ENCODE results near the gene TMLHE. TPM values are rescaled to one million over a fixed set of nuclear protein-coding genes. Genes with fewer than 3 reads are reported as not detected.

The TMLHE gene
- polyA plus RNA-seq, 3 donors: 14.3 to 28.3 (median 28.2) TPM

DNA sequence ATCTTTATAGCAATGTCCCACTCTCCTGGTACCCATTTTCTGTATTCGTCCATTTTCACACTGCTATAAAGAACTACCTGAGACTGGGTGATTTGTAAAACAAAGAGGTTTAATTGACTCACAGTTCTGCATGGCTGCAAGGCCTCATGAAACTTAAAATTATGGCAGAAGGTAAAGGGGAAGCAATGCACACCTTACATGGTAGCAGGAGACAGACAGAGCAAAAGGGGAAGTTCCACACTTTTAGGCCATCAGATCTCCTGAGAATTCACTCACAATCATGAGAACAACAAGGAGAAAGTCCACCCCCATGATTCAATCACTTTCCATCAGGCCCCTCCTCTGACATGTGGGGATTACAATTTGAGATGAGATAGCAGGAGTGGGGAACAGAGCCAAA lies 49.7 kb downstream of the TMLHE start:
- intact Hi-C loops (cut with micrococcal nuclease): no loop called here

DNA sequence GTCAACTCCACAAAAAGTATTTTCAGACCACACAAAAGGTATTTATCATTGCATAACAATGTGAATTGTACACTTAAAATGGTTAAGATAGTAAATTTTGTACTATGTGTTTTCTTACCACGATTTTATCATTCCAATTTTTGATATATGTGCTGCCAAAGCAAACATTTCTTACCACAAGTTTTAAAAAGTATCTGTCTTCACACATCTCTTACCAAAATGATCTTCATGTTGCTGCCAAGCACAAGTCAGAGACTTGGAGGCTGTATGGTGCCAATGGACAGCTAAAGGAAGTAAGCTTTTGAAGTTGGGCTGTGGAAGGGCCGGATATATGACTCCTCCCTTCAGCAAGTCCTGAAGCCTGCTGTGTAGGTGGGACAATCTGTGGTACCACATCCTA lies 67.9 kb downstream of the TMLHE start:
- WGBS (ENCODE audit: insufficient coverage): no CpG with 5 or more reads among the region's 2 CpGs
- peaks cover 2 to 18% of the 10 kb centered on the region in 2 donors for H3K9me3 ChIP-seq (replicated peaks in 1 of 2; ENCODE audit: control insufficient read depth in 1 of 2, insufficient read depth in 1 of 2, low read length in 2 of 2)
- TF ChIP-seq, protein P1, sequence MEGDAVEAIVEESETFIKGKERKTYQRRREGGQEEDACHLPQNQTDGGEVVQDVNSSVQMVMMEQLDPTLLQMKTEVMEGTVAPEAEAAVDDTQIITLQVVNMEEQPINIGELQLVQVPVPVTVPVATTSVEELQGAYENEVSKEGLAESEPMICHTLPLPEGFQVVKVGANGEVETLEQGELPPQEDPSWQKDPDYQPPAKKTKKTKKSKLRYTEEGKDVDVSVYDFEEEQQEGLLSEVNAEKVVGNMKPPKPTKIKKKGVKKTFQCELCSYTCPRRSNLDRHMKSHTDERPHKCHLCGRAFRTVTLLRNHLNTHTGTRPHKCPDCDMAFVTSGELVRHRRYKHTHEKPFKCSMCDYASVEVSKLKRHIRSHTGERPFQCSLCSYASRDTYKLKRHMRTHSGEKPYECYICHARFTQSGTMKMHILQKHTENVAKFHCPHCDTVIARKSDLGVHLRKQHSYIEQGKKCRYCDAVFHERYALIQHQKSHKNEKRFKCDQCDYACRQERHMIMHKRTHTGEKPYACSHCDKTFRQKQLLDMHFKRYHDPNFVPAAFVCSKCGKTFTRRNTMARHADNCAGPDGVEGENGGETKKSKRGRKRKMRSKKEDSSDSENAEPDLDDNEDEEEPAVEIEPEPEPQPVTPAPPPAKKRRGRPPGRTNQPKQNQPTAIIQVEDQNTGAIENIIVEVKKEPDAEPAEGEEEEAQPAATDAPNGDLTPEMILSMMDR (IDR thresholded peaks at IDR 0.05): no peak
- DNase-seq: no peak
- no peak overlapping the region for H3K27ac Mint-ChIP-seq
- intact Hi-C loops (cut with micrococcal nuclease): no loop called here
- H3K36me3 ChIP-seq (replicated peaks in 1 of 2; ENCODE audit: control insufficient read depth in 1 of 2, insufficient read depth in 2 of 2, low read length in 2 of 2): peaks cover 18 to 37% of the 10 kb centered on the region in 2 donors
- no peaks in the 10 kb centered on the region for H3K4me1 Mint-ChIP-seq
- H3K4me2 ChIP-seq (replicated peaks; ENCODE audit: extremely low read depth, low read length, poor library complexity, severe bottlenecking): no peak overlapping the region
- peaks cover 4 to 21% (median 11%) of the 10 kb centered on the region in 7 donors for H3K9me3 Mint-ChIP-seq
- no peaks in the 10 kb centered on the region for H3K4me1 ChIP-seq (ENCODE audit: control insufficient read depth in 1 of 2, insufficient read depth in 2 of 2, low read length in 2 of 2)
- no peak overlapping the region for H3K27ac ChIP-seq (ENCODE audit: low read depth in 1 of 2, low read length in 2 of 2)
- H3K27me3 ChIP-seq (ENCODE audit: control insufficient read depth in 2 of 2, insufficient read depth in 2 of 2, low read length in 2 of 2): no peaks in the 10 kb centered on the region
- H4K20me1 ChIP-seq (ENCODE audit: insufficient read depth, low read length): no peaks in the 10 kb centered on the region
- no peak overlapping the region for H3K4me3 ChIP-seq (replicated peaks in 1 of 3; ENCODE audit: low read depth in 2 of 3, low read length in 3 of 3)
- peaks cover 38 to 39% of the 10 kb centered on the region in 2 donors for H3K36me3 Mint-ChIP-seq
- peaks cover 0 to 2% (median 0%) of the 10 kb centered on the region in 3 donors for H3K27me3 Mint-ChIP-seq (ENCODE audit: low read depth in 3 of 3)
- no peak overlapping the region for H2AFZ ChIP-seq (ENCODE audit: insufficient read depth, low read depth, low read length, poor library complexity, severe bottlenecking)
- H3K9ac ChIP-seq (ENCODE audit: insufficient read depth, low read length, poor library complexity, severe bottlenecking): no peak overlapping the region
- no peaks in the 10 kb centered on the region for H3K79me2 ChIP-seq (ENCODE audit: insufficient read depth, low read length)
- H3K4me3 Mint-ChIP-seq: no peak overlapping the region

More for the DNA sequence above, 49.7 kb downstream of the TMLHE start:
- Histone ChIP-seq H3K4me1 (ENCODE audit: control insufficient read depth in 1 of 2, insufficient read depth in 2 of 2, low read length in 2 of 2) (no peaks in the 10 kb centered on the region), H4K20me1 (ENCODE audit: insufficient read depth, low read length) (no peaks in the 10 kb centered on the region), H3K27me3 (ENCODE audit: control insufficient read depth in 2 of 2, insufficient read depth in 2 of 2, low read length in 2 of 2) (no peaks in the 10 kb centered on the region), H3K36me3 (replicated peaks in 1 of 2; ENCODE audit: control insufficient read depth in 1 of 2, insufficient read depth in 2 of 2, low read length in 2 of 2) (no peaks in the 10 kb centered on the region), H3K9ac (ENCODE audit: insufficient read depth, low read length, poor library complexity, severe bottlenecking) (no peak overlapping the region), H3K27ac (ENCODE audit: low read depth in 1 of 2, low read length in 2 of 2) (no peak overlapping the region), H3K79me2 (ENCODE audit: insufficient read depth, low read length) (no peaks in the 10 kb centered on the region), H2AFZ (ENCODE audit: insufficient read depth, low read depth, low read length, poor library complexity, severe bottlenecking) (no peak overlapping the region), H3K4me3 (replicated peaks in 1 of 3; ENCODE audit: low read depth in 2 of 3, low read length in 3 of 3) (no peak overlapping the region), H3K4me2 (replicated peaks; ENCODE audit: extremely low read depth, low read length, poor library complexity, severe bottlenecking) (no peak overlapping the region), H3K9me3 (replicated peaks in 1 of 2; ENCODE audit: control insufficient read depth in 1 of 2, insufficient read depth in 1 of 2, low read length in 2 of 2) (peaks cover 0 to 13% of the 10 kb centered on the region in 2 donors)
- Mint-ChIP-seq H3K4me1 (no peaks in the 10 kb centered on the region), H3K27me3 (ENCODE audit: low read depth in 3 of 3) (no peaks in the 10 kb centered on the region), H3K36me3 (peaks cover 3 to 6% of the 10 kb centered on the region in 2 donors), H3K27ac (no peak overlapping the region), H3K4me3 (no peak overlapping the region), H3K9me3 (peaks cover 0 to 11% (median under 1%) of the 10 kb centered on the region in 7 donors)
- no CpG with 5 or more reads among the region's 1 CpG for WGBS (ENCODE audit: insufficient coverage)
- DNase-seq: no peak
- TF ChIP-seq, protein P1 (IDR thresholded peaks at IDR 0.05): no peak

All from CD14-positive monocyte (primary cell).